H54 (cell line): ENCODE measurements around the gene KIF2B.
"Not testable (repeated sequence)": the region's sequence is repeated elsewhere in the genome, so short reads cannot be mapped to it uniquely, and the experiment has no call there.

Experiments
- DNase-seq: peaks from one replicate; pipeline ENCODE4 v3.0.0; 2011; ENCODE audit warnings: low spot score, mixed read lengths; ENCODE audit not compliant: insufficient read length
- FAIRE-seq: peaks from 3 replicates; lab custom pipeline; 2011; peaks lifted over from hg19 to GRCh38; lab: Jason Lieb, UNC
- POLR2A ChIP-seq: IDR thresholded peaks from 2 replicates; pipeline ENCODE4 v1.6.1; 2011; ENCODE audit warnings: low read depth, mild to moderate bottlenecking, low read length

Gene KIF2B

GRCh38 chr17:53822764-53823163 lies at the start of gene KIF2B:
Gene KIF2B, plus strand, starts transcription at chr17:53822927. Its CDS starts 107 bp downstream, at chr17:53823034.
- TF ChIP-seq POLR2A, result no peak
- FAIRE-seq, result no peak
- no peak for DNase-seq

DNA sequence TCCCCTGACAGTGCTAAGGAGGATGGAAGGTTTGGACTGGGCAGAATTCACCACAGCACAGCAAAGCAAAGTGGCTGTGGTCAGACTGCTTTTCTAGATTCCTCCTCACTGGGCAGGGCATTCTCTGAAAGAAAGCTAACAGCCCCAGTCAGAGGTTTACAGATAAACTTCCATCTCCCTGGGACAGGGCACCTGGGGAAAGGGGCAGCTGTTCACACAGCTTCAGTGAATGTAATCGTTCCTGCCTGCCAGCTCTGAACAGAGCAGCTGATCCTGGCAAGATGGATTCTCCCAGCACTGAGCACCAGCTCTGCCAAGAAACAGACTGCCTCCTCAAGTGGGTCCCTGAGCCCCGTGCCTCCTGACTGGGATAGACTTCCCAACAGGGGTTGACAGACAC lies 42.4 kb upstream of the KIF2B start:
- TF ChIP-seq POLR2A, result no peak
- FAIRE-seq (no peak), DNase-seq (no peak)

DNA sequence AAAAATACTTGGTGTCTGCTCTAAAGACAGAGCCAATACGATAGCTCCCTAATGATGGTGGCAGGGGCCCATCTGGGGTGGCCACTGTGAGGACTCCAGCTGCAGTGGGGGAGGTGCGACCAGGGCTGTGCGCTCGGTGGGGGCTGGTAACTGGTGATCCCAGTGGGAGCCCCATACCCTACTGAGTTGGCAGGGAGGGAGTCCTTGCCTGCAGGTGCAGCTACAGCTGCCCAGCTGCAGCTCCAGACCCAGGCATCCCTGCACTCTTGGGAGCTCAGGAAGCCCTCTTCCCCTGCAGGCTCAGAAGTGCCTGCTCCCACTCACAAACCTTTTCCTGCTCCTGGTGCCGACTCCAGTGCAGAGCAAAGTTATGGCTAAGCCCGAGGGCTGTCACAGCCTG lies 31.2 kb upstream of the KIF2B start:
- no peak for DNase-seq
- no peak for FAIRE-seq
- TF ChIP-seq POLR2A, result no peak

- DNase-seq (no peak), FAIRE-seq (no peak)
- TF ChIP-seq POLR2A, result no peak
These were observed 30.3 kb upstream of the KIF2B start for GRCh38 chr17:53792451-53792850.

DNA sequence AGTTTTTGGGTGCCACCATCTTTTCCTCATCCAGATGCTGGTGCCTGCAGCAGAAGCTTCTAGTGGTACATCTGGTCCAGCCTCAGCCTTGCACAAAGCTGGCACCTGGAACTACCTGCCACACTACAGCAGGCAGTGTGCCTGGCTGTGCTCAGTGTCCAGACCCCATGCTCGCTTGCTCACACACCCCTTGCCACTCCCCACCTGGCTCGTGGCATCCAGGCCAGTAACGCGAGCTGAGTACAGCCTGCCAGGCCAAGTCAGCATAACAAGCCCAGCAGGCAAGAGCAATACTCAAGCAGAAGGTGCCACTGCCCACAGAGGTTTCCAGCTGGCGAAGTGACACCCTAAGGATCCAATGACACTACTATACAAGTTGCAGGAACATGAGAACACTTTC lies 29.7 kb upstream of the KIF2B start:
- DNase-seq (no peak), FAIRE-seq (no peak)
- no peak for TF ChIP-seq POLR2A

GRCh38 chr17:53794875-53795274 lies 27.9 kb upstream of the KIF2B start:
- DNase-seq, result no peak
- no peak for FAIRE-seq
- TF ChIP-seq POLR2A, result no peak

- FAIRE-seq, result no peak
These were observed 26.1 kb upstream of the KIF2B start for GRCh38 chr17:53796642-53797041.

GRCh38 chr17:53797501-53797900 lies 25.2 kb upstream of the KIF2B start:
- no peak for FAIRE-seq

More at GRCh38 chr17:53796642-53797041, 26.1 kb upstream of the KIF2B start:
- TF ChIP-seq POLR2A, result no peak
- DNase-seq, result no peak

DNA sequence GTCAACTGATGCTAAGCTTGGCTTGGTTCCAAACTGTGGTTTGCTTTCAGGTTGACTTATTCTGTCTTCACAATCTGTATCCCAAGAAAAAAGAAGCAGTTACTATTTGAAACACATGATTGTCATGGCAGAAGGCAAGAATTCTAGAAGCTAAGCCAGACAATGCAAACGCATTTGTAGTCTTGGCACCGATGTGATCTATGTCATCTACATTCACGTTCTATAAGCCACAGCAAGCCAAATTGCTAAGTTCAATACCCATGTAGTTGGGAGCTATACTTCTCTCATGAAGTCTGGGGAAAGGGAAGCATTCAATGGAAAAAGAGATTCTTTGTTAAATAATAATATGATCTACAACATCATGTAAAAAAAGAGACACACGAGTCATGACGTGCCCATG lies 18.3 kb upstream of the KIF2B start:
- TF ChIP-seq POLR2A, result no peak

More at GRCh38 chr17:53797501-53797900, 25.2 kb upstream of the KIF2B start:
- no peak for TF ChIP-seq POLR2A
- DNase-seq, result no peak

DNA sequence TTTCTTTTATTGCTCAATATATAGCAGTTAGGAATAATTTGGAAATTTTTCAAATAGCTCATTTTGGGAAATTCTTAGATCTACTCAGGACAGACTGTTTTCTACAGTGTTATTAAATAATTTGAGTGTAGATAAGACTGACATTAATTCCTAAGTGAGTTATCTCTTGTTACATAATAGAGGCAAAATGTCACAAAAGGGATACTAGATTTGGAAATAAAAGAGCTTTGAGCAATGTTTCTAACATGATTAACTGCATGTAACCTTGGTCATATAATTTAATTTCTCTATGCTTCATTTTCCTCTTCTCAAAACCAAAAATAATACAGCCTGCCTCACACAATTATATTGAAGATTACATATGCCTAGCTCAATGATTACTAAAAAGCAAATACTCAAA lies 16.3 kb upstream of the KIF2B start:
- DNase-seq (no peak), FAIRE-seq (no peak)
- TF ChIP-seq POLR2A, result no peak

More for the DNA sequence above, 18.3 kb upstream of the KIF2B start:
- no peak for FAIRE-seq
- DNase-seq, result no peak

GRCh38 chr17:53807286-53807685 lies 15.4 kb upstream of the KIF2B start:
- TF ChIP-seq POLR2A, result no peak
- DNase-seq, result no peak
- no peak for FAIRE-seq

GRCh38 chr17:53818271-53818670 lies 4.5 kb upstream of the KIF2B start:
- no peak for DNase-seq
- FAIRE-seq, result no peak
- no peak for TF ChIP-seq POLR2A

DNA sequence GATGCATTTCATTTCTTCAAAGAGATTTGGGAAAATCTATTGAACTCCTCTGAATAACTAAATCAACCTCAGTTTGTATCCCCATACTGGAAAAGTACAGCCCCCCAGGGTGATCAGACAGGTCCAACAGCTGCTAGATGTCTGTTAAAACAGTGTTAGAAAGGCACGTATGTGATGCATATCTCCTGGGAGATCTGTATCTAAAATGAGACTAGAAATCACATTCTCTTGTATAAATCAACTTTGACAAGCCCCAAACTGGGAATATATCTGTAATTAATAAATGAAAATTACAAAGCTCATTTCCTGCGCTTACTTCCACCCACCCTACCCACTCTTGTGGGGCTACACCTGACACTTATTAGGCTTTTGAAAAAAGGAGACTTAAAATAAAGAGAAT lies 3.8 kb upstream of the KIF2B start:
- FAIRE-seq (no peak), DNase-seq (no peak)
- TF ChIP-seq POLR2A, result no peak

GRCh38 chr17:53819956-53820355 lies 2.8 kb upstream of the KIF2B start:
- no peak for FAIRE-seq
- no peak for DNase-seq
- TF ChIP-seq POLR2A, result no peak

DNA sequence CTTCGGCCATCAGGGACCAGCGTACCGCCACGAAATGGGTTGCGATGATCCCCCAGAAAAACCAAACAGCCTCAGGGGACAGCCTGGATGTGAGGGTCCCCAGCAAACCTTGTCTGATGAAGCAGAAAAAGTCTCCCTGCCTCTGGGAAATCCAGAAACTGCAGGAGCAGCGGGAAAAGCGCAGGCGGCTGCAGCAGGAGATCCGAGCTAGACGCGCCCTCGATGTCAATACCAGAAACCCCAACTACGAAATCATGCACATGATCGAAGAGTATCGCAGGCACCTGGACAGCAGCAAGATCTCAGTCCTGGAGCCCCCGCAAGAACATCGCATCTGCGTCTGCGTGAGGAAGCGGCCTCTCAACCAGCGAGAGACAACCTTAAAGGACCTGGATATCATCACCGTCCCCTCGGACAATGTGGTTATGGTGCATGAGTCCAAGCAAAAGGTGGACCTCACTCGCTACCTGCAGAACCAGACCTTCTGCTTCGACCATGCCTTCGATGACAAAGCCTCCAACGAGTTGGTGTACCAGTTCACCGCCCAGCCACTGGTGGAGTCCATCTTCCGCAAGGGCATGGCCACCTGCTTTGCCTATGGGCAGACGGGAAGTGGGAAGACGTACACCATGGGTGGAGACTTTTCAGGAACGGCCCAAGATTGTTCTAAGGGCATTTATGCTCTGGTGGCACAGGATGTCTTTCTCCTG lies 769 bp downstream of the KIF2B start:
- DNase-seq (no peak), FAIRE-seq (no peak)
- no peak for TF ChIP-seq POLR2A

- not testable (repeated sequence) for DNase-seq, FAIRE-seq
These were observed 12.0 kb downstream of the KIF2B start for GRCh38 chr17:53834771-53835170.
